Measurements from ENCODE around the gene LHX3.

The LHX3 gene

DNA sequence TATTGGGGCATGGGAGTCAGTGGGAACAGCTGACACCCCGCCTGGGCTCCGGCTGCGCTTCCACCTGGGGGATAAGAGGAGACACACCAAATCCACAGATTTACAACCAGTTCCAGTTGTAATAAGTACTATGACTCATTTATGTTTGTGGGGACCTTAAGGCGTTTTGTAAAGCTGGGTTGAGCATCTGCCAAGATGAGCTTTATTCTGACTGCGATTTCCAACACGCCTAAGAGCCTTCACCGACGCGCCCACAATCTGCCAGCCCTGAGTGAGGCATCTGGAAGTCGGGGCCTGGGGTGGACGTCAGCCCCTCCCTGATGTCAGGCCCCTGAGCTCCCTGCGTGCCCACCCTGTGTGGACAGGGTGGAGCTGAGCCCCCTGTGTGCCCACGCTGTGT lies 14.3 kb upstream of the LHX3 start:
- Histone ChIP-seq H3K9ac (ENCODE audit: low read depth, low read length, poor library complexity, severe bottlenecking) (no peak overlapping the region), H3K27me3 (ENCODE audit: insufficient read depth, low read length, poor library complexity, severe bottlenecking) (no peaks in the 10 kb centered on the region), H2AFZ (ENCODE audit: low read length) (no peak overlapping the region), H3K79me2 (ENCODE audit: insufficient read depth, low read length) (peaks cover 40% of the 10 kb centered on the region; the same call in 1 of the 2 replicates), H3F3A (ENCODE audit: low read depth) (no peaks in the 10 kb centered on the region), H3K9me3 (ENCODE audit: insufficient read depth, low read depth, low read length) (no peaks in the 10 kb centered on the region), H3K9me2 (replicated peaks; ENCODE audit: low read depth, low read length) (no peaks in the 10 kb centered on the region), H4K20me1 (ENCODE audit: insufficient read depth, low read length, poor library complexity, severe bottlenecking) (peaks cover 4% of the 10 kb centered on the region), H3K4me2 (ENCODE audit: low read depth, low read length, poor library complexity, severe bottlenecking) (no peak overlapping the region), H3K4me1 (ENCODE audit: insufficient read depth, low read length, poor library complexity, severe bottlenecking) (peaks cover 13% of the 10 kb centered on the region), H3K4me3 (ENCODE audit: low read length, poor library complexity, severe bottlenecking) (no peak overlapping the region), H3K36me3 (ENCODE audit: insufficient read depth, low read length) (peaks cover 84% of the 10 kb centered on the region; the same call in 1 of the 2 replicates)
- TF ChIP-seq CTCF (conservative IDR thresholded peaks at IDR 0.05; ENCODE audit: low read length) (no peak), EZH2phosphoT487 (IDR thresholded peaks at IDR 0.05; ENCODE audit: borderline replicate concordance) (no peak)

GRCh38 chr9:136218673-136219072 lies 13.7 kb upstream of the LHX3 start:
- H3K9ac ChIP-seq (ENCODE audit: low read depth, low read length, poor library complexity, severe bottlenecking) = no peak overlapping the region
- H3K9me2 ChIP-seq (replicated peaks; ENCODE audit: low read depth, low read length) = no peaks in the 10 kb centered on the region
- no peaks in the 10 kb centered on the region for H3K9me3 ChIP-seq (ENCODE audit: insufficient read depth, low read depth, low read length)
- peaks cover 84% of the 10 kb centered on the region; the same call in 1 of the 2 replicates for H3K36me3 ChIP-seq (ENCODE audit: insufficient read depth, low read length)
- H4K20me1 ChIP-seq (ENCODE audit: insufficient read depth, low read length, poor library complexity, severe bottlenecking) = peaks cover 4% of the 10 kb centered on the region
- no peaks in the 10 kb centered on the region for H3F3A ChIP-seq (ENCODE audit: low read depth)
- peaks cover 13% of the 10 kb centered on the region for H3K4me1 ChIP-seq (ENCODE audit: insufficient read depth, low read length, poor library complexity, severe bottlenecking)
- H2AFZ ChIP-seq (ENCODE audit: low read length) = no peak overlapping the region
- no peak overlapping the region for H3K4me2 ChIP-seq (ENCODE audit: low read depth, low read length, poor library complexity, severe bottlenecking)
- H3K79me2 ChIP-seq (ENCODE audit: insufficient read depth, low read length) = peaks cover 34% of the 10 kb centered on the region; the same call in 1 of the 2 replicates
- TF ChIP-seq EZH2phosphoT487 (IDR thresholded peaks at IDR 0.05; ENCODE audit: borderline replicate concordance) = no peak
- no peak for TF ChIP-seq CTCF (conservative IDR thresholded peaks at IDR 0.05; ENCODE audit: low read length)
- no peaks in the 10 kb centered on the region for H3K27me3 ChIP-seq (ENCODE audit: insufficient read depth, low read length, poor library complexity, severe bottlenecking)
- H3K4me3 ChIP-seq (ENCODE audit: low read length, poor library complexity, severe bottlenecking) = no peak overlapping the region

DNA sequence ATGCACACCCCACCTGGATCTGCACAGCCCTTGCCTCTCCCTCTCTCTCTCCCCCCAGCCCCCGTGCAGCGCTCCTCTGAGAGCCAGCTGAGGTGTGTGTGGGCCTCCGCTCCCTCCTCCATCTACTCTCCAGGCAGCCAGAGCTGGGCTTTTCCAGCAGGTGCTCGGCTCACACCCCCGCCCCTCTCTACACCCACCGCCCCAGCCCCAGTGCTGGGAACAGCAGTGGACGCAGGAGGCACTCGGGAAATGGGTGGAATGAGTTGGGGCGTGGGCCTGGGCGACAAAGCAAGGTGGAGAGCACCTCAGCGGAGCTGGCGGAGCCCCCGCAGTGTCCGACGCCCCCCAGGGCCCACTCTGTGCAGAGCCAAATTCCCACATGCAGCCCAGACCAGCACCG lies 13.3 kb upstream of the LHX3 start:
- H3K9me3 ChIP-seq (ENCODE audit: insufficient read depth, low read depth, low read length) = no peaks in the 10 kb centered on the region
- H4K20me1 ChIP-seq (ENCODE audit: insufficient read depth, low read length, poor library complexity, severe bottlenecking) = peaks cover 4% of the 10 kb centered on the region
- no peak overlapping the region for H3K9ac ChIP-seq (ENCODE audit: low read depth, low read length, poor library complexity, severe bottlenecking)
- peaks cover 30% of the 10 kb centered on the region; the same call in 1 of the 2 replicates for H3K79me2 ChIP-seq (ENCODE audit: insufficient read depth, low read length)
- H3F3A ChIP-seq (ENCODE audit: low read depth) = no peaks in the 10 kb centered on the region
- H3K9me2 ChIP-seq (replicated peaks; ENCODE audit: low read depth, low read length) = no peaks in the 10 kb centered on the region
- no peak overlapping the region for H2AFZ ChIP-seq (ENCODE audit: low read length)
- peaks cover 84% of the 10 kb centered on the region; the same call in 1 of the 2 replicates for H3K36me3 ChIP-seq (ENCODE audit: insufficient read depth, low read length)
- H3K4me2 ChIP-seq (ENCODE audit: low read depth, low read length, poor library complexity, severe bottlenecking) = no peak overlapping the region
- TF ChIP-seq EZH2phosphoT487 (IDR thresholded peaks at IDR 0.05; ENCODE audit: borderline replicate concordance) (no peak), CTCF (conservative IDR thresholded peaks at IDR 0.05; ENCODE audit: low read length) (no peak)
- peaks cover 13% of the 10 kb centered on the region for H3K4me1 ChIP-seq (ENCODE audit: insufficient read depth, low read length, poor library complexity, severe bottlenecking)
- H3K27me3 ChIP-seq (ENCODE audit: insufficient read depth, low read length, poor library complexity, severe bottlenecking) = no peaks in the 10 kb centered on the region
- H3K4me3 ChIP-seq (ENCODE audit: low read length, poor library complexity, severe bottlenecking) = no peak overlapping the region
